GM21723 (cell line): Measurements from ENCODE around the gene NEURL4.

Experiments
- ATAC-seq: cut with Tn5 transposase; IDR thresholded peaks from one replicate; pipeline ENCODE4 v1.9.1; 2021; ENCODE audit warnings: mild to moderate bottlenecking, moderate library complexity; ENCODE audit not compliant: unreplicated experiment

The NEURL4 gene

DNA sequence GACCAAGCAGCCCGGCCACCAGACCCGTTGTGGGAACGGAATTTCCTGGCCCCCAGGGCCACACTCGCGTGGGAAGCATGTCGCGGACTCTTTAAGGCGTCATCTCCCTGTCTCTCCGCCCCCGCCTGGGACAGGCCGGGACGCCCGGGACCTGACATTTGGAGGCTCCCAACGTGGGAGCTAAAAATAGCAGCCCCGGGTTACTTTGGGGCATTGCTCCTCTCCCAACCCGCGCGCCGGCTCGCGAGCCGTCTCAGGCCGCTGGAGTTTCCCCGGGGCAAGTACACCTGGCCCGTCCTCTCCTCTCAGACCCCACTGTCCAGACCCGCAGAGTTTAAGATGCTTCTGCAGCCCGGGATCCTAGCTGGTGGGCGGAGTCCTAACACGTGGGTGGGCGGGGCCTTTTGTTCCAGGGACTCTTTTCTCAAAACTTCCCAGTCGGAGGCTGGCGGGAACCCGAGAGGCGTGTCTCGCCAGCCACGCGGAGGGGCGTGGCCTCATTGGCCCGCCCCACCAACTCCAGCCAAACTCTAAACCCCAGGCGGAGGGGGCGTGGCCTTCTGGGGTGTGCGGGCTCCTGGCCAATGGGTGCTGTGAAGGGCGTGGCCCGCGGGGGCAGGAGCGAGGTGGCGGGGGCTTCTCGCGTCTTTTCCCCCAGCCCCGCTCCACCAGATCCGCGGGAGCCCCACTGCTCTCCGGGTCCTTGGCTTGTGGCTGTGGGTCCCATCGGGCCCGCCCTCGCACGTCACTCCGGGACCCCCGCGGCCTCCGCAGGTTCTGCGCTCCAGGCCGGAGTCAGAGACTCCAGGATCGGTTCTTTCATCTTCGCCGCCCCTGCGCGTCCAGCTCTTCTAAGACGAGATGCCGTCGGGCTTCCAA is 47.8 kb downstream of the NEURL4 start, which contains the start of gene SLC2A4:
Gene SLC2A4 (plus strand): TSS at position 645 of the 879 bp plus-strand sequence. CDS start 217 bp downstream, at position 862.
- peak; percentile 63 for ATAC-seq

DNA sequence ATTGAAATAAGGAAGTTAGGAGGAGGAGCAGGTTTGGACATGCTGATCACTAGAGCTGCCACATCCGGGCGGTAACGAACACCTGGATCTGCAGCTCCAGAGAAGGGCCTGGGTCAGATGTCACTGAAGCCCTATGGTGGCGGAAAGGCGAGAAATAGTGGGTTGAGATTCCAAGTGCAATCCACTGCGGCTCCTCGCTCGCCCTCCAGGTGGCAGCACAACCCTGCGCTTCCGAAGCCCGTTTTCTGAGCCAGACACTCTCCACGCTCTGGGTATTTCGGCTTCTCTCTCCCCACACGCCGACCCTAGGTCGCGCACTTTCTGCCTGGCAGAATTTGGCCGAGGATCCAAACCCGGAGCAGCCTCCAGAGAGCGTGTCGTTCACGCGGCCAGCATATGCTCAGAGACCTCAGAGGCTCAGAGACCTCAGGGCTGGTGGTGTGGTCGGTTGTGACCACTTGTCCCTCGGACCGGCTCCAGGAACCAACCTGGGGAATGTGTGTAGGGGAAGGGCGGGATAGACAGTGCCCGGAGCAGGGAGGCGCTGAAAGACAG is 48.5 kb downstream of the NEURL4 start:
- ATAC-seq = peak; percentile 57

DNA sequence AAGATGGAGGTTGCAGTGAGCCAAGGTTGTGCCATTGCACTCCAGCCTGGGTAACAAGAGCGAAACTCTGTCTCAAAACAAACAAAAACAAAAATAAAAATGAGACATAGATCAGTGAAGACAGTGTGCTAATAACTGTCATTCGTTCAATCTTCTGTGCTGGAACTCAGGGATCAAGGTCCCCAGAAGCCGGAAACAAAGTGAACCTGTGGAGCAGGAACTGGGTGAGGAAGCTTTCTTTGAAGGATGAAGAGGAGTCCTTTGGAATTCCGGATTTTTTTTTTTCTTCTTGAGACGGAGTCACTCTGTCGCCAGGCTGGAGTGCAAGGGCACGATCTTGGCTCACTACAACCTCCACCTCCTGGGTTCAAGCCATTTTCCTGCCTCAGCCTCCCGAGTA is 49.7 kb downstream of the NEURL4 start:
- no peak for ATAC-seq

DNA sequence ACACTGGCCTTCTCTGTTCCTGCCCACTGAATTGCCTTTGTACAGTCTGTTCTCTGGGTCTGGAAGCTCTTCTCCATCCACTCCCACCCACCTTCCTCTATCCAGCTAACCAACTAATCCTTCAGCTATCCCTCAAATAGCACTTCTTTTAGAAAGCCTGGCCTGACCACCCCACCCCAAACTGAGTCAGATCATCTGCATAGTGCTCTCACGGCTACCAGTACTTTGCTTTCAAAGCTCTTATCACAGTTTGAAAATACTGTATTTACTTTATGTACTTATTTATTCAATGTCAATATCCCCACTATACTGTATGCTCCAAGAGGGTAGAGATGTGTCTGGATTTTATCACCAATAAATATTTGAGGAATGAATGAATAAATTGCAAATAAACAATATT is 62.4 kb downstream of the NEURL4 start:
- no peak for ATAC-seq
